Cerebellar cortex (tissue), 1 donor: ENCODE data around the gene GULP1.

Source experiments
- DNase-seq: peaks from one replicate; pipeline ENCODE4 v3.0.0-alpha.2; 2015; ENCODE audit warnings: low spot score

Gene GULP1

GRCh38 chr2:188292348-188293239 is 920 bp downstream of the GULP1 start:
- DNase-seq: peak; percentile 69

DNA sequence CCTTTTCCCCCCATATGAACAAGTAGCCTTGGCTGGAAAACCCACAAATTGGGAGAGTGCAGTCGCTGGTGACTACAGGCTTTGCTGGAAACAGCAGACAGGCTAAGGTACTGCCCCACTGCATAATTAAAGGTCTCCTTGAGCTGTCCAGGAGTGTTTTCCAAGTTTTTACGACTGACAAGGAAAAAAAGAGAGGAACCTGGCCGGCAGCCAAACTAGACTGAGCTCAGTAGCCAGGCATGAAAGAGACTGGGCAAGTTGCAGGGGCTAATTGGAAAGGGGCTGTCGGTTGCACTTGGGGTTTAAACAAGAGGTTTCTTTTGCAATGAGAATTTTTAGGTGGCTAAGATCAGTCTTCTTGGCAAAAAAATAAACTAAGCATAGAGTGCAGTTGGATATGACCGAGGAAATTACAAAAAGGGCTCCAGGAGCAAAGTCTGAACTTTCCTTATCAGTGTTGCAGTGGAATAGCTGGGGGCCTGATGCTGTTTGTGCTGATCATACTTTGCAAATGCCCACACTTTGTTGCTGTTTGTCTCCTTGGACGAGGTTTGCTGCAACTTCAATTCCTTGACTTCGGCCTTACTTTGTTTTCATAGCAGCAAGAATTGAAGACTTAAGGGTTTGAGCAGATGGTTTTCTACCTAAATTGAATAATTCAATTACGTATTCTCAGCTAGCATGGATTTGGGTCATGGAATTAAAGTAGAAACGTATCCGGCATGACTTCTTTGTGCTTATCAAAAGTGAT is 2.1 kb downstream of the GULP1 start:
- DNase-seq: peak; percentile 81

DNA sequence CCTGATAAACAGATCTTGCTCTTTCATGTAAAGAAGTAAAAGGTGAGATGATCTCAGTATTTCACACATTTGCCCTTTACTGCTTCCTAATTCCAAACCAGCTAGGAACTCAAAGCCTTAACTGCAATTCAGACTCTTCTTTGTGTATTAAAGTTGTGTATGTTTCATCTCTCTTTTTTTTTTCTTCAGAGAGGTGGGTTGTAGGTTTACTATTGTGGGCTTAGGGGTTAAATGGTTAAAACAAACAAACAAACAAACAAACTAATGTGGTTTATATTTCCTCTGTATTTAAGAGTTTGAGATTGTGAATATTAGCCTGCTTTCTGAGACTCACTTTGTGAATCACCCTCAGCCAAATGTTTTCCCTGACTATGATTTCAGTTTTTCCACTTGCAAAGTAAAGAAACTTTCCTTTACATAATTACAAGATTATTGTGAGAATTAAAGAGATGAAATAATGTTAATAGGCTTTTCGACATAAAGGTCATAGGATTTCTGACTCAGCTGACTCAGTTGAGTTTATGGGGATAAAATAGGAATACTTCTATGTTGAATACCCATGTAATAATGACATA is 2.8 kb downstream of the GULP1 start:
- no peak for DNase-seq

DNA sequence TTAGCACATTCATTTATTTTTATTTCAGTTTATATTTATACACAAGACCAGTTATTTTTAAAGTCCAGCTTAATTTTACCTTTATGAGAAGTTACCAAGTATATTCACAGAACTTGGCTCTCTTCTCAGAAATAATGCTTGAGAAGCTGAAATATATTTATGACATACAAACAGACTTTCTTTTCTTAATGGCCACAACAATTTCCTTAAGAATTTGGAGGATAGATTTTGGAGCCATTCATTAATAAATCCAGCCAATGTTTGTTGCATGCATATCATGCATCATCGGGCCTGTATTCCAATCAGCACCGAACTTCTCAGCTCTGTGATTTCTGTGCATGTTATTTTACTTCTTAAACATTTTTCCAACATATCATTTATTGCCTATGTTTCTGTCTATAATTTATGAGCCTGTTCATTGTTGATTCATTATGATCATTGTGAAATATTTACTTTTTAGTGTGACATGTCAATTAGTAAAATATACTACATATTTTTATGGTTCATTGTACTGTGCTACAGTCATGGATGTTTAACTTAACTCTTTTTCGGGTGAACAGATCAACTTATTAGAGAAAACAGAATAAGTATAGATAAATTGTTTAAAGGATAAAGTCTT is 3.5 kb downstream of the GULP1 start:
- no peak for DNase-seq

DNA sequence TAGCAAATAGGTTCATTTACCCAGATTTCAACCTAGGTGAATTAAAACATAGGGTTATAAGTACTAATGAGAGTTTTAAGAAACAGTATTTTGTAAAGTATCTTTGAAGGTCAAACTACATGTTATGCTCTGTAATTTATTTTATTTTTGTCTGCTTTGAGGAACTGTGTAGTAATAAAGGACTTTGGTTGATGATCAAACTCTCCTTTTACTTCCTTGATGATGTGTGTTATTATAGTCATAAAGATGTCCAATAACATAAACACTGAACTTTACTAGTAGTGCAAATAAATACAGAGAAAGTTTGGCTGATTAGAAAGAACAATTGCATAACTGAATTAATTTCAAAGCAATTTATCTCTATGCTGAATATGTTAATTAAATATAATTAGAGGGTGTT is 6.3 kb downstream of the GULP1 start:
- no peak for DNase-seq

GRCh38 chr2:188298937-188299371 is 7.3 kb downstream of the GULP1 start:
- peak; percentile 24 for DNase-seq

DNA sequence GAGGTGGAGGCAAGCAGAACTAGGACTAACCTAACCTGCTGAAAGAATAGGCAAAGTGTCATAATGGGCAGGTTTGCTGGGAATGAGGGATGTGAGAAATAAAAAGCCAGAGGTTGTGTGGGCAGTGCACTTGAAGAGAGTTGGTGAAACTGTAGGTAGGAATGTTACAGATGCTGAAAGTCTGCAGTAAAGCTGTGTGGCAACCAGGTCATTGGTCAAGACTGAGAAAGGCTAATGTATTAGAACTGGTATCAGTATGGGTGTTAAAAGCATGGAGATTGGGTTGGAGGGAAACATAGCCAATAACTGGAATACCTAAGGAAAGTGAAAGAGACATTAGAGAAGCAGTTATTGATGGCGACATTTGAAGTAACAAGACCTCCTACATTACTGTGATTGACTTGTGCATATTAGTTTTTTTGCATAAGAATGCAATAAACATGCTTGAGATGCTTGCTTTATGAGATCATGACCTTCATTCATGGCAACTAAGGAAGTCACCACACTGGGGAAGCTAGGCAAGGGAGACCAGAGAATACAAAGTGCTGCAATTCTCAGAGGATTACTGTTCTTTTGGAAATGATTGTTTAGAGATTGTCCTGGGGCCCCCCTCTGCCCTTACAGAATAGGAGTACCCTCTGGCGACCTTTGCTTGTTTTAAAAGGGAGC is 11.8 kb downstream of the GULP1 start:
- peak; percentile 89 for DNase-seq

DNA sequence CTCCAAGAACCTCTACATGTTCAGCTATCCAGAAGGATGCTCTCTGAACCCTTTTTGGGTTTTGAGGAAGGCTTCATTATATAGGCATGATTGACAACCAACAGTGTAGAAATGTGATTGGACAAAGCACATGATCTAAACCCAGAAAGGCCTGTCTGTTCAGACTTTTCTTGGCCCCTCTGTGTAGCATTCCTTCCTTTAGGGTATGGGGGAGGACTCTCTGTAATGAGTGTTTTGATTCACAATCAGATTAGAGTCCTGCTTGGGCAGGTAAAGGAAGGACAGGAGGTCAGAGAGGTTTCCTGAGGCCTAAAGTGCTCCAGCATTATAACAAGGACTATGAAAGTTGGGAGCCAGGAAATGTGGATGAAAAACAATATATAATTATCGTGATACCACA is 13.6 kb downstream of the GULP1 start:
- DNase-seq: peak; percentile 20

- no peak for DNase-seq
Observed at GRCh38 chr2:188306271-188306670, 14.6 kb downstream of the GULP1 start.

DNA sequence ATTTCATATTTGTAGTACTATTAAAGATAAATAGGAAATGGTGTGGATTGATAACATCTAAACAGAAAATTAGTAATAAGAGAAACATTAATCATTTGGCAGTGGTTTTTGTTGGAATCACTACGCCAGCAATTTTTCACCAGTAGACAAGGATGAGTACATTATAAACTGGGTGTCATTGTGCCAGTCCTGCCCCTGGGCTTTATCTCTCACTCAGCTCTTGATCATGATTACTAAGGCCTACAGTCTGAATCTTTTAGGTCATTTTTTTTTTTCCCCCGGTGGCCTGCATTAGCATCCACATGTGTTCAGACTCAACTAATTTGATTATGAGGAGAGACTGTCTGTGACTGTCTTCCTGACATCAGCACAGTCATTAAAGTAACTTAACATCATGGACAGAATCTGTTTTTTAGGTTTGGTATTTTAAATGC is 16.2 kb downstream of the GULP1 start:
- no peak for DNase-seq

DNA sequence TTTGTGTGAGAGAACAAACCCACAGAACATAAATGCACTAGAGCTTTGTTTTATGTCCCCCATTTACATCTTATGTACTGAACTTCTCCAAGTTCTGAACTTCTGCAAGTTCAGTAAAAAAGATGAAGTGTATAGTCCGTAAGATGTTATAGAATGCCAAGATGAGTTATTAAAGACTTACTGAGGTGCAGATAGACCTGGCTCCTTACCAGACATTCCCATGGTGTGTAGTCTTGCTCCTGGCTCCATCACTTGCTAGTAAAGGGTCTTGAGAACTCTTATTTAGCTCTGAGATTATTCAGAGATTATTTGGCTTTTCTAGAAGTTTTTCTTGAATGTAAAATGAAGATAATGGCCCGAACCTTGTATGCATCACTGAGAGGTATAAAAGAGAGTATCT is 16.8 kb downstream of the GULP1 start:
- DNase-seq: no peak

- DNase-seq: no peak
Observed at GRCh38 chr2:188309364-188309763, 17.7 kb downstream of the GULP1 start.

- no peak for DNase-seq
Observed at GRCh38 chr2:188314314-188315054, 22.8 kb downstream of the GULP1 start.

DNA sequence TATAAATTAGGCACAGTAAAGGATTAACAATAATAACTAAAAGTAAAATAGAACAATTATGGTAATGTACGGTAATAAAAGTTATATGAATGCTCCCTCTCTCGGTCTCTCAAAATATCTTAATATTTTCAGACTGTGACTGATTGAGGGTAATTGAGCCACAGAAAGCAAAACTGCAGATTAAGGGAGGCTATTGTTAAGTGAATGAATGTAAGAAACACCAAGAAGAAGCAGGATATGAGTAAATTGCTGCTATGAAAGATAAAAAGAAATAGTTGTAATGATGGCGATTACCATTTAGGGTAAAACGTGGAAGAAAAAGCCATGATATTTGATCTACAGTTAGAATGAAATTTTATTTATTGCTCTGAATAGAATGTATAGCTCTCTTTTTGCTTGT is 24.1 kb downstream of the GULP1 start:
- no peak for DNase-seq

- no peak for DNase-seq
Observed at GRCh38 chr2:188316342-188316741, 24.7 kb downstream of the GULP1 start.

DNA sequence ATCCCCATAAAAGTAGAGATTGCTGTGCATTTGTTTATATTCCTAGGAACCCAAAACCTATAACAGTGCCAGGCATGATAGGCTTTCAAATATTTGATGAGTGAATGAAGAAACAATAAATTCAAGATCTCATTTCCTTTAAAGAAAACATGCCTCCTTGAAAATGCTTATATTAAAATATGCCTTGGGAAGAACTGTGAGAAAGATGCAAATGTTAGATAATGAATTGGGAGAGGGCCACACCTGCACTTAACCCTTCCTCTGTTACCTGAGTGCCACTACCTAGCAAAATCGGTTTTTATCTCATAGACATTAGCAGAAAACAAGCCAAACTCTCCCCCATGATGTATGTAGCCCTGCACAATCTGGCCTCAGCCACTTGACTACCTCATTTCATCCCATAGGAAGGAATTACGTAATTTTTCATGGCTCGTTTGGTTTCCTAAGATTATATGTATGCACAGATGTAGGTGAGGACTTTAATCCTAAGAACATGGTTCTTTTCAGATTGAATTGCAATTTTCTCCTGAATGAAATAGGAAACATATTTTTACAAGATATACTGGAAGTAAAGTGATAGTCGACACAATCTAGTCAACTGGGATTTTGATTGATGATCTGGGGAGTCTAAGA is 25.2 kb downstream of the GULP1 start:
- DNase-seq: no peak

DNA sequence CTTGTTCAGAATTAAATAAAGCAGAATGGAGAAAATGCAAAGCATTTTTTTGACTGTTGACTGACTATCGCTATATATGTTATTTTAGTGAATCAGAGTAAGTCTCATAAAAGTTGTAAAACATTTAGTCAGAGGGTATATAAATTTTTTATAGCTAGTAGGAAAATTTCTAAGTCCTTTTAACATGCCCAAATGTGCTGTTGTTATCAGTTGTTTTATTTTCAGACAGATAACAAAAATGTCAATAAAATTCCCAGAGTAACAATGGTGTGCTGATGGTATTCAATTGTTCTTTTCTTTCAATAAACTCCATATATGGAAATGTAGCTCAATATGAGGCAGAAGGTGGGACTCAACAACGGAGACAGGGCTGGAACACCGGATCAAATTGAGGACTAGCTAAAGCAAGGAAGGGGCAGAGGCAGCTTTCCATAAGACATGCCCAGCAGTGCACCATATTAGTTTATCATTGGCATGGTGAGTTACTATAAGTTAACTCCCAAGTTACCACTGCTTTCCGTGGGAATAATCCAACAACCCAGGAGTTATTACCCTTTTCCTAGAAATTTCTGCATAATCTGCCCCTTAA is 26.6 kb downstream of the GULP1 start:
- DNase-seq: no peak

- no peak for DNase-seq
Observed at GRCh38 chr2:188319838-188320237, 28.2 kb downstream of the GULP1 start.

GRCh38 chr2:188320861-188321260 is 29.2 kb downstream of the GULP1 start:
- DNase-seq: no peak
